Stimulated activated CD4-positive, alpha-beta T cell treated with anti-CD3 and anti-CD28 coated beads, TNF-alpha, amount 100 ng/mL, for 1 hour (primary cell): Measurements from ENCODE around the gene ZNF710.
A peak's percentile ranks its signal among the peaks of the same experiment; 100 is the strongest.
"Not testable (repeated sequence)": the region's sequence is repeated elsewhere in the genome, so short reads cannot be mapped to it uniquely, and the experiment has no call there.

Source experiments
- DNase-seq, 3 donors: peaks; one replicate each; pipeline ENCODE4 v3.0.0-alpha.2; 2020; ENCODE audit warnings: low read depth in 3 of 3, low spot score in 1 of 3

Gene ZNF710

GRCh38 chr15:90101130-90101968, 100.2 kb downstream of the ZNF710 start:
- DNase-seq: no peak

GRCh38 chr15:90101969-90102890, 101.1 kb downstream of the ZNF710 start, which contains the start of gene IDH2:
TSS of gene IDH2 (minus strand) at chr15:90102468. CDS start at chr15:90102390, 78 bp downstream.
- DNase-seq: peak in 2 of 3 donors; percentile 40 to 60

GRCh38 chr15:90103701-90104329, 102.7 kb downstream of the ZNF710 start:
- DNase-seq: no peak

GRCh38 chr15:90104551-90104950, 103.4 kb downstream of the ZNF710 start:
- no peak for DNase-seq

- no peak for DNase-seq
These were observed 104.4 kb downstream of the ZNF710 start for GRCh38 chr15:90105521-90105920.

- DNase-seq: no peak
These were observed 105.5 kb downstream of the ZNF710 start for GRCh38 chr15:90106522-90107117.

GRCh38 chr15:90108038-90108437, 106.9 kb downstream of the ZNF710 start:
- not testable (repeated sequence) for DNase-seq

- DNase-seq: not testable (repeated sequence)
These were observed 108.1 kb downstream of the ZNF710 start for GRCh38 chr15:90109163-90109751.

- DNase-seq: no peak
These were observed 112.0 kb downstream of the ZNF710 start for GRCh38 chr15:90113166-90113565.

GRCh38 chr15:90114451-90114901, 113.4 kb downstream of the ZNF710 start:
- no peak for DNase-seq

GRCh38 chr15:90115783-90116182, 114.7 kb downstream of the ZNF710 start:
- no peak for DNase-seq

GRCh38 chr15:90119367-90119766, 118.2 kb downstream of the ZNF710 start:
- DNase-seq: no peak

- DNase-seq: no peak
These were observed 120.0 kb downstream of the ZNF710 start for GRCh38 chr15:90121086-90121485.

GRCh38 chr15:90124507-90124906, 123.4 kb downstream of the ZNF710 start:
- DNase-seq: no peak

- DNase-seq: no peak
These were observed 124.9 kb downstream of the ZNF710 start for GRCh38 chr15:90126022-90126421.

GRCh38 chr15:90126596-90127435, 125.7 kb downstream of the ZNF710 start:
- DNase-seq: no peak

GRCh38 chr15:90130291-90130690, 129.2 kb downstream of the ZNF710 start:
- no peak for DNase-seq
